Panc1 (cell line): ENCODE measurements around the gene DCTPP1. TPM values are rescaled to one million over a fixed set of nuclear protein-coding genes. Genes with fewer than 3 reads are reported as not detected.

Experiments
- ATAC-seq: fragments of 200-7000 bp; cut with Tn5 transposase; 2 replicates; pipeline ENCODE4 v1.9.1; 2020; ENCODE audit warnings: mild to moderate bottlenecking, moderate library complexity
- BruUV-seq: library from RNA; stranded (reverse); fragments of 400-500 nt; replicated peaks from 2 replicates; lab custom pipeline; 2021; lab: Mats Ljungman, UMichigan
- CTCF ChIA-PET: fragments of 300-600 bp; sonication (Branson Sonifier 250); formaldehyde crosslinking; loops from one replicate; lab custom pipeline; 2022; ENCODE audit warnings: antibody characterized with exemption; lab: Charles Lee
- POLR2A ChIA-PET: fragments of 300-600 bp; sonication (Branson Sonifier 250); formaldehyde crosslinking; loops from one replicate; lab custom pipeline; 2022; ENCODE audit warnings: antibody characterized with exemption; lab: Charles Lee
- DNase-seq: peaks from one replicate; pipeline ENCODE4 v3.0.0-alpha.2; 2010; ENCODE audit warnings: low read depth, low spot score
- H3K27ac ChIP-seq: 2 replicates; pipeline ENCODE4 v1.5.1; 2011; ENCODE audit warnings: mild to moderate bottlenecking, low read length, inconsistent platforms
- H3K27me3 ChIP-seq: fragments of 200-500 bp; sonication (Bioruptor generic); 2 replicates; pipeline ENCODE4 v1.6.0; 2014; ENCODE audit warnings: low read length, inconsistent platforms; ENCODE audit not compliant: control insufficient read depth, insufficient read depth
- H3K36me3 ChIP-seq: fragments of 200-500 bp; sonication (Bioruptor generic); 2 replicates; pipeline ENCODE4 v1.5.1; 2014; ENCODE audit warnings: inconsistent platforms, mild to moderate bottlenecking, low read length, moderate library complexity; ENCODE audit not compliant: control insufficient read depth, insufficient read depth
- H3K4me1 ChIP-seq: 2 replicates; pipeline ENCODE4 v1.5.1; 2011; ENCODE audit warnings: inconsistent platforms, mild to moderate bottlenecking, low read length, moderate library complexity; ENCODE audit not compliant: control insufficient read depth, insufficient read depth
- H3K4me3 ChIP-seq, 2 experiments: 2 replicates each; pipeline ENCODE4 v1.5.1; 2011 to 2012; ENCODE audit warnings: low read depth in 2 of 2, low read length in 2 of 2, mild to moderate bottlenecking in 2 of 2, inconsistent platforms in 1 of 2, moderate library complexity in 1 of 2
- H3K9me3 ChIP-seq: fragments of 200-500 bp; sonication (Bioruptor generic); 2 replicates; pipeline ENCODE4 v1.5.1; 2014; ENCODE audit warnings: low read depth, mild to moderate bottlenecking, inconsistent platforms, low read length, moderate library complexity; ENCODE audit not compliant: control insufficient read depth, insufficient read depth
- CTCF ChIP-seq: fragments of 450-650 bp; IDR thresholded peaks from 2 replicates; pipeline ENCODE4 v1.5.1; 2017; ENCODE audit warnings: mild to moderate bottlenecking
- POLR2AphosphoS5 ChIP-seq: IDR thresholded peaks from 2 replicates; pipeline ENCODE4 v1.6.1; 2012; ENCODE audit warnings: mild to moderate bottlenecking, low read depth, low read length, moderate library complexity
- REST ChIP-seq, 2 experiments: IDR thresholded peaks; 2 replicates each; pipeline ENCODE4 v1.6.1; 2011 to 2012; ENCODE audit warnings: low read depth in 2 of 2, control low read depth in 1 of 2, low read length in 1 of 2, mild to moderate bottlenecking in 1 of 2, moderate library complexity in 1 of 2; ENCODE audit not compliant: insufficient read depth in 1 of 2
- SIN3A ChIP-seq: IDR thresholded peaks from 2 replicates; pipeline ENCODE4 v1.6.1; 2012; ENCODE audit warnings: low read depth, mild to moderate bottlenecking, low read length, moderate library complexity, borderline replicate concordance; ENCODE audit not compliant: insufficient read depth
- TCF7L2 ChIP-seq: IDR thresholded peaks from 2 replicates; pipeline ENCODE4 v1.6.1; 2011; ENCODE audit warnings: mild to moderate bottlenecking, low read depth, low read length, inconsistent platforms
- in situ Hi-C: cut with HindIII; loops from 2 replicates; pipeline ENCODE4 v1.10.0; 2016; ENCODE audit warnings: low sequenced_read_pairs, low pct_unique_long_range_greater_than_20kb
- intact Hi-C: fragments of 100-400 bp; cut with micrococcal nuclease; formaldehyde crosslinking; loops from one replicate; pipeline ENCODE4 v1.10.0; 2022; ENCODE audit not compliant: unreplicated experiment
- total RNA-seq: library from RNA; stranded (reverse); gene quantifications from one replicate; pipeline ENCODE4 v1.2.1, GENCODE V29; 2021; ENCODE audit not compliant: unreplicated experiment

The DCTPP1 gene
- total RNA-seq, 1 experiment from 2014 or later, result 120 TPM

GRCh38 chr16:30394592-30395154 lies 35.2 kb downstream of the DCTPP1 start:
- Histone ChIP-seq H3K4me3 (peak overlapping the region; percentile 85), H3K4me1 (peaks cover 10% of the 10 kb centered on the region), H3K9me3 (no peaks in the 10 kb centered on the region), H3K27ac (peak overlapping the region; percentile 84), H3K27me3 (no peaks in the 10 kb centered on the region), H3K36me3 (no peaks in the 10 kb centered on the region)
- no peak for DNase-seq
- TF ChIP-seq SIN3A (no peak), REST (IDR thresholded peaks at IDR 0.05; ENCODE audit: insufficient read depth in 1 of 2, low read depth in 2 of 2, low read length in 1 of 2) (no peak), POLR2AphosphoS5 (no peak), TCF7L2 (no peak), CTCF (no peak)
- in situ Hi-C loops, result no loop called here
- intact Hi-C loops, result no loop called here
- peak; percentile 13 for ATAC-seq
- CTCF ChIA-PET, result interaction anchor here (1.6 kb wide), 1 partner anchor 23 kb away, joined by 3 read pairs; no protein-coding TSS in a partner anchor
- POLR2A ChIA-PET, result interaction anchor here (0.6 kb wide), 1 partner anchor 507 kb away, joined by 3 read pairs; no protein-coding TSS in a partner anchor
- no TSS peak for BruUV-seq

- ATAC-seq (no peak), DNase-seq (no peak)
- no peak for TF ChIP-seq REST (IDR thresholded peaks at IDR 0.05; ENCODE audit: insufficient read depth in 1 of 2, low read depth in 2 of 2, low read length in 1 of 2)
- no peak for TF ChIP-seq POLR2AphosphoS5
- no peak for TF ChIP-seq SIN3A
- no peak for TF ChIP-seq TCF7L2
- TF ChIP-seq CTCF, result no peak
- no TSS peak for BruUV-seq
- Histone ChIP-seq H3K27ac (no peak overlapping the region), H3K4me1 (0 out of 2 replicates have a peak, but pooled peaks cover 3% of the 10 kb centered on the region), H3K36me3 (no peaks in the 10 kb centered on the region), H3K27me3 (no peaks in the 10 kb centered on the region), H3K9me3 (no peaks in the 10 kb centered on the region), H3K4me3 (no peak overlapping the region)
- intact Hi-C loops, result no loop called here
- CTCF ChIA-PET, result no interaction called here
- in situ Hi-C loops, result no loop called here
- POLR2A ChIA-PET, result interaction anchor here (0.5 kb wide), 1 partner anchor 18 kb away, joined by 3 read pairs; no protein-coding TSS in a partner anchor
Measured at GRCh38 chr16:30383521-30383920, 46.3 kb downstream of the DCTPP1 start.
